ENCODE measurements around the gene PAIP2.
A peak's percentile ranks its signal among the peaks of the same experiment; 100 is the strongest.
"Not testable (repeated sequence)": the region's sequence is repeated elsewhere in the genome, so short reads cannot be mapped to it uniquely, and the experiment has no call there.

PAIP2 gene

GRCh38 chr5:139341689-139342422 is at the start of gene PAIP2:
PAIP2 (plus strand) TSS chr5:139341854; CDS start chr5:139363785, 21,931 bp downstream.
- DNase-seq, result peak; percentile 94 to 97

GRCh38 chr5:139293202-139293506 is 48.5 kb upstream of the PAIP2 start:
- no peak for DNase-seq

GRCh38 chr5:139293507-139294373 is 47.9 kb upstream of the PAIP2 start, which contains the start of gene MATR3:
MATR3 (plus strand) TSS chr5:139293740; CDS start chr5:139307416, 13,676 bp downstream.
- peak; percentile 91 to 92 for DNase-seq

DNA sequence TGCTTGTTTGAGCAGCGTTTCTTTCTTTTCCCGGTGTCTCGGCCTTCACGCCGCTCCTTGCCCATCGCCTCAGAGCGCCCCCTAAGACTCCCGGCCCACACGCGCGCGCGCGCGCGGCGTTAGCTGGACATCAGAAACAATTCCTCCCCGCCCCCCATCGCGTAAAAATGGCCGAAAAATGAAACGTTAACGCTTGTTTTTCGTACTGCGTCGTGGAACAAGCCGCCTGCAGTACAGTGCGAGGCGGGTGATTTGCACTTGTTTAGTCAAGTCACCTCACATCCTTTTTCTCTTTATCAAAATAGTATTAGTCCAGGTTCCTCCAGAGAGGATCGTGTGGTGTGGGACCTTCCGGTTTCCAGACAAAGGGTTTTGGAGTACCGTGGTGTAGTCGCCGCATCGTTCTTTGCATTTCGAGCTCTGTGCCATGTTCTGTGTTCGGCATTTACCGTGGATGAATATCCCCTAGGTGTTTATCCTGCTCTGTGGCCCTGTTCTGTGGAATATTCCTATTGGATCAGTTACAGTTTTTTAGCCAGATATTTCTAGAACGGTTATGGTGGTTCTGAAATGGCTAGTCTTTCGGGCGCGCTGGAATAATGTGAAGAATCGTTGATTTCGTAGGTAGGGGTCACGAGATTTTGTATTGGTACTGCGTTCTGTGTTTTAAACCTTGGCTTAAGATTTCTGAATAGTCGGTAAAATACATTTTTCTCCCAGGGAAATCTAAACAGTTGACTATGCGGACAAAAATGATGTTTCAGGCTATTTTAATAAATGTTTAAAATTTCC is 47.1 kb upstream of the PAIP2 start:
- peak; percentile 33 to 42 for DNase-seq

- no peak for DNase-seq
These were observed 46.2 kb upstream of the PAIP2 start for GRCh38 chr5:139295346-139296057.

- no peak for DNase-seq
These were observed 45.5 kb upstream of the PAIP2 start for GRCh38 chr5:139296198-139296597.

DNA sequence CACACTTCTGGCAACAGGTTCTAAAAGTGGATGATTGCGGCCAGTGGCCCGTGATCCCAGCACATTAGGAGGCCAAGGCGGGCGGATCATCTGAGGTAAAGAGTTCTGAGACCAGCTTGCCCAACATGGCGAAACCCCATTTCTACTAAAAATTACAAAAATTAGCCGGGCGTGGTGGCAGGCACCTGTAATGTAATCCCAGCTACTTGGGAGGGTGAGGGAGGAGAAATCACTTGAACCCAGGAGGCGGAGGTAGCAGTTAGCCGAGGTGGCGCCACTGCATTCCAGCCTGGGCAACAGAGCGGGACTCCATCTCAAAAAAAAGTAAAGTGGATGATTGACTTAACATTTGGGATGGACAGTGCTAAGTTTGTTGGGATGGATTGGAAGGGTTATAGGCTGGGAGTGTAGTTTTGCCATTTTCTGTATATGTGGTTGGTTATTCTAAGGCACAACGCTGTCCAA is 44.8 kb upstream of the PAIP2 start:
- no peak for DNase-seq

DNA sequence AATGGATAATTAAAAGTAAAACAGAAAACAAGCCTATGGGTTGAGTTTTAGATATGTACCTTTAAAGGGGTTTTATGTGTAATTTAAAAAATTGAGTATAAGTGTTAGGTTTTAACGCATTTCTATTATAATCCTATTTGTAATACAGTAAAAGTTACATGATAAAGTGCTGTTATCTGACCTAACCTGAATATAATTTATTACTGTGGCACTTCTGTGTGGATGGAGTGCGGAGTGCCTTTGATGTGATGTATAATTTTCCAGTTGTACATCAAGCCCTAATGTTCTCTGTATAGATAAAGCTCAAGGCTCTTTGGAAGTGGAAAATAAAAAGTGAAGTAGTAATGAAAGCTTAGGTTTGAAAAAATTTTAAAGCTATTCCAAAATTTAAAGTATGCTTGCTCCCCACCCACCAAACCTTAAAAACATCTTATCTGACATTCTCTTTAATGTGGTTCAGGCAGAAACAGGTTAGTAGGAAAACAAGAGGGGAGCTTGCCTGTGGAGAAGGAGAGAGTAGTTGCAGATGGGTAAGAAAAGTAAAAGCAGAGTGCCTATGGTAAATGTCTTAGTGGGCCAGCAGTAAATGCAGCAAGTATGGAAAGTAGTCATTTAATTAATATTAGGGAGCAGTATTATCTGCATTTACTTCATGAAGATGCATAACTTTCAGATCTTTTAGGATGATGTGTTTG is 44.1 kb upstream of the PAIP2 start:
- DNase-seq, result no peak

GRCh38 chr5:139298242-139298641 is 43.4 kb upstream of the PAIP2 start:
- no peak for DNase-seq

GRCh38 chr5:139299486-139299885 is 42.2 kb upstream of the PAIP2 start:
- DNase-seq, result no peak

DNA sequence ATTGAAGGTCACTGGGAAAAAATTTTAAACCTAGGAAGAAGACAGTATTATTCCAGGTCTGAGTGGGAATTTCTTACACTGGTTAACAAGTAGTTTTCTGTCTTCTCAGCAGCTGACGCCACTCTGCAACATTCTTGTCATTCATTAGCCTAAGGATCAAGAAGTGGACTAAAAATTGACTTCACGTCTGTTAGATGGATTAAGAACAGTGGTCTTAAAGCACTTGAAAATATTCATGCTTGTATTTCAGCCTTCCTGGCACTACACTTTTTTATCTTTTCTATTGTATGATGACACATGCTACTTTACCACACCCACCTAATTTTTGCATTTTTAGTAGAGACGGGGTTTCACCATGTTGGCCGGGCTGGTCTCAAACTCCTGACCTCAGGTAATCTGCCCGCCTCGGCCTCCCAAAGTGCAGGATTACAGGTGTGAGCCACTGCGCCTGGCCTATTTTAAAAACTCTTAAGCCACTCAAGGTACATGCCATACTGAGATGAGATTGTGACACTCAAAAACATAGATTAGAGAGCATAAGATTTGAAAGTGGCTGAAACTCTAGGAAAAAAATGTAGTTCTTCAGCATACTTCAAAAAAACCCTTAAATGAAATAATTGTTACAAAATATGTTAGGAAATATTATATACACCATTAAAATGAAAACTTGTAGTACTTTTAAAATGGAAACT is 39.7 kb upstream of the PAIP2 start:
- DNase-seq, result no peak

DNA sequence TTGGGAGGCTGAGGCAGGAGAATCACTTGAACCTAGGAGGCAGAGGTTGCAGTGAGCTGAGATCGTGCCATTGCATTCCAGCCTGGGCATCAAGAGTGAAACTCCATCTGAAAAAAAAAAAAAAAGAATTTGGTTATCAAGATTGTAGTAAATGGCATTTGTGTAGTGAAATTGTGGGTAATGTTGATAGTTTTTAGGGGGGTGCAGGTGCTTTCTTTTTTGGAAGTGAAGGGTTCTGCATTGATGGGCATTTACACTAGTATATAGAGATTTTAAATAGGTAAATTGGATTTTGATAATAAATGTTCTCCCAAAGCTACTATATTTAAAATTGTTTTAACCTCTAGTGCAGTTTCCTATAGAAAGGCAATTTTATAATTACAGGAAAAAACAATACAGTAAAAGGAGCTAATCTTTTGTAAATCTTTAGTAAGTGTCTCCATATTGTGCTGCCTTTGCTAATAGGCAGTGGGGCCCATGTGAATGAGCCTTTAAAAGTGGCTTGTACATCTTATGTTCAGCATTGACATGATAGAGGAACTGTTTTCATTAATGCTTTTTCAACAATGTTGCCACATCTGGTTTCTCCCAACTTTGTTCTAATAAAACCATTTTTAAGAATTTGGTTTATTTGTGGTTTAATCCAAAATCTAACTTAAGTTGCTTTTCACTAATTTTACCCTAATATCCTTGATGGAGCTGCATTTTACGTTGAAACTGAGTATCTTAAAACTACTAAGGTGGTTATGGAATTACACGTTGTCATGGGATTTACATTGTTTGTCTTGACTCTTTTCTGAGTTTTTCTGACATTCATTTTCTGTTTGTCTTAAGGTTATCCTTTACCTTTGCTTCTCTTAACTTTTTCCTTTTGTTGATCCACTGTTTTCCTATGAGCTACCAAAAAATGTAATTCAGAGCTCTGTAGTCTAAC is 37.0 kb upstream of the PAIP2 start:
- DNase-seq, result no peak

- no peak for DNase-seq
These were observed 35.5 kb upstream of the PAIP2 start for GRCh38 chr5:139306197-139306596.

- no peak for DNase-seq
These were observed 34.9 kb upstream of the PAIP2 start for GRCh38 chr5:139306628-139307379.

DNA sequence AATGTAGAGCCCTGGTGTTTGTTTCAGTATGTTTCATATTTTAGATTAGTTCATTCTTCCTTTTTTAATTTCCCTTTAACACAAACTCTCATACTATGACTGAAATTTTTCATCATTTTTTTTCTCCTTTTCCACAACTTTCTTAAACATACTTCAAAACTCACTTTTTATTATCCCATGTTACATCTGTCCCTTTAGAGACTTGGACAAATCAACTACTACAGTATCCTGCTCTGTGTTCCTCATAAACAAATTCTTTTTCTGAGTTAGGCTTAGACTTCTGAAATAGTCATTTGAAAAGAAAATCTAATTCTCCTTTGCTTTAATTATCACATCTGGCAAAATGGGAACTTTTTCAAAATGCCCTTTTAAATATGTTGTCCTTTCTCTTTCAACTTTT is 32.9 kb upstream of the PAIP2 start:
- DNase-seq, result no peak

DNA sequence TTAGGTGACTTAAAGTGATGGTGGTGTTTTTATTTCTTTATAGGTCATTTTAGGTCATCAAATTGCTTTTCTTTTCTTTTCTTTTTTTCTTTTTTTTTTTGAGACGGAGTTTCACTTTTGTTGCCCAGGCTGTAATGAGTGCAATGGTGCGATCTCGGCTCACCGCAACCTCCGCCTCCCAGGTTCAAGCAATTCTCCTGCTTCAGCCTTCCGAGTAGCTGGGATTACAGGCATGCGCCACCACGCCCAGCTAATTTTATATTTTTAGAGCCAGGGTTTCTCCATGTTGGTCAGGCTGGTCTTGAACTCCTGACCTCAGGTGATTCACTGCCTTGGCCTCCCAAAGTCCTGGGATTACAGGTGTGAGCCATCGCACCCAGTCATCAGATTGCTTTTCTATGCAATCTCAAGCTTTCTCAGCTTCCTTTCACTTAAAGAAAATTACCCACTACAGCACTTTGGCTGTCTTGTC is 30.9 kb upstream of the PAIP2 start:
- DNase-seq, result not testable (repeated sequence)

- DNase-seq, result no peak
These were observed 29.6 kb upstream of the PAIP2 start for GRCh38 chr5:139312075-139312474.

DNA sequence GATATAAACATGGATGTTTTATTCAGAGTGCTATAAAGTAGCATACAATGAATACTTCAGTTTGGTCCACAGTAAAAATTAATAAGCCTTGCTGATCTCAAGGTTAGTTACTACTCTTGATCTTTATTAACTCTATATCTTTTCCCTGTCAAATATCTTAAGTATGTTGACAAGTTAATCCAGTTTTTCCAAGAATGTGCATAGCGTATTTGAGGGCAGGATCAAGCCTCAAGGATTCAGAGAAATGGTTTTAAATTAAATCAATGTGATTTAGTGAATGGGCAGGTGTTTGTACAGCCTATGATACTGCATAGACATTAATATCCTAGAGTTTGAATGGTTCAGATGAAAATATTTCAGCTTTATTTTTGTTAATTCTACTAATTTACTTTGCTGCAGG is 27.4 kb upstream of the PAIP2 start:
- no peak for DNase-seq

- DNase-seq, result no peak
These were observed 26.5 kb upstream of the PAIP2 start for GRCh38 chr5:139315056-139315615.
